ENCODE results near the gene STXBP2.
"Not testable (repeated sequence)": the region's sequence is repeated elsewhere in the genome, so short reads cannot be mapped to it uniquely, and the experiment has no call there.

Gene STXBP2

GRCh38 chr19:7635670-7636069, 1.2 kb upstream of the STXBP2 start:
- no peak for DNase-seq

GRCh38 chr19:7636317-7636690, 606 bp upstream of the STXBP2 start:
- DNase-seq: no peak

DNA sequence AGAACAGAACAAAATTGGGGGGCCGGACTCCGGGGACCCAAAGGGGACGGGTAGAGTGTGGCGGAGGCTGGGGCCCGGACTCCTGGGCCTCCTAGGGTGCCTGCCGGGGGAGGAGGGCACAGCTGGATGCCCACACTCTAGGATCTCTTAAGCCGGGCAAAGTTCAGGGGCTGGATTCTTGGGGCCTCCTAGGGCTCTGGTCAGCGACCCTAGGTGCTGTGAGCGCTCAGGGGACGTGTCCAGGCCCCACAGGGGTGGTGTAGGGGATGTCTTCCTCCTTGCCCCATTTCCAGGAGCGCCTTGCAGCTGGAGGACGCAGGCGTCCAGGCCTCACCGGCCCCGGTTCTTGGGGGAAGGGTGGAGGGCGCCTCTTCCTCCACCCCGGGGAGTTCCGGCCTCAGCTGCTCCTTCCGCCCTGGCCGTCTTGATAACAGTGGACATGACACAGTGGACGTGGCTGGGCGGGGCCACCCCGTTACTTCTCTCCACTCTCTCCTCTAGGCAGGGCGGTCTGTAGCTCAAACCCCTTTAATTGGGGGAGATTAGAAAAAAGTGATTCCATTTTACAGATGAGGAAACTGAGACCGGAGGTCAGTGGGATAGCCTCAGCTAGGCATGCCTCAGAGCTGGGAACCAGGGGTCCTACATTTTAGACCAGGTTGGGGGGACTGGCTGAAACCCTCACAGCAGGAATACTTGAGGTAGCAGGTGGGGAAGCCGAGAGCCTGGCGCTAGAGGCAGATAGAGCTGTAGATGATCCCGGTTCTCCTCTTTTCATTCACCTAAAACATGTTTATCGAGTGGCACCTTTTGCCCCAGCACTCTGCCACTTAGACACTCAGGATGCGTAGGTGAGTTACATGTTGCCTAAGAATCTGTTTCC, 705 bp downstream of the STXBP2 start:
- no peak for DNase-seq

DNA sequence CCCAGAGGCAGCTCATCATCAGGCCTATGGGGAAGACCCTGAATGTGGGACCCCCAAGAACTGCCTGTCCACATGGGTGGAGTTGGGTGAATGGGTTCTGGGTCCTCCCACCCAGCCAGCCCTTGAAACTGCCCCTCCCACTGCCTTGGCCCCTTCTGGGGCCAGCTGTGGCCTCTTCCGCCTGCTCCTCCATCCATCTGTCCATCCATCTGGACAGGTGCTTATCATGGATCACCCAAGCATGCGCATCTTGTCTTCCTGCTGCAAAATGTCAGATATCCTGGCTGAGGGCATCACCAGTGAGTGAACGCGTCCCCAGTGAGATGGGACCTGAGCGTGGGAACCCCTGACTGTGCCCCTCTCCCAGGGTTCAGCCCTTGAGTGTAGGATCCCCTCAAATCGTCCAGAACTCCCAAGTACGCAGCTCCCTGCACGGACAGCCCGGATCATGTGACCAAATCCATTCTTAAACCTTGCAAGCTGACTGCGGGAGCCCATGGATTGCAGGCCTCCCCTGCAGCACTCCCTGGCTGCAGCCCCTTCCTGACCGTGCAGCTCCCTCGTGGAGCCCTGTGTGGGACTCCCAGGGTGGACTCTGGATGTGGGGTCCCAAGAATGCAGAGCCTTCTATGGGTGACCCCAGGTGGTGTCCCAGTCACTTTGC, 2.0 kb downstream of the STXBP2 start:
- no peak for DNase-seq

GRCh38 chr19:7639863-7640348, 3.0 kb downstream of the STXBP2 start:
- no peak for DNase-seq

DNA sequence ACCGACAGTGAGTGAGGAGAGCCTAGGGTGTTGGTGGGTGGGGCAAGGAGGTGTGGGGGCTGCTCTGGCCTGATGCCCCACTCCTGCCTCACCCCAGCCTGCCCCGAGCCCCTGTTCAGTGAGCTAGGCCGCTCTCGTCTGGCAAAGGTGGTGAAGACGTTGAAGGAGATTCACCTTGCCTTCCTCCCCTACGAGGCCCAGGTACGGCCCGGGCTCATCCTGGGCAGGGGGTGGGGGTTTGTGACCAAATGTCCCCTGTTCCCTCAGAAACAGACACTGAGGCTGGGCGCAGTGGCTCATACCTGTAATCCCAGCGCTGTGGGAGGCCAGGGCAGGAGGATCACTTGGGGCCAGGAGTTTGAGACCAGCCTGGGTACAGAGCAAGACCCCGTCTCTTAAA, 3.9 kb downstream of the STXBP2 start:
- no peak for DNase-seq

DNA sequence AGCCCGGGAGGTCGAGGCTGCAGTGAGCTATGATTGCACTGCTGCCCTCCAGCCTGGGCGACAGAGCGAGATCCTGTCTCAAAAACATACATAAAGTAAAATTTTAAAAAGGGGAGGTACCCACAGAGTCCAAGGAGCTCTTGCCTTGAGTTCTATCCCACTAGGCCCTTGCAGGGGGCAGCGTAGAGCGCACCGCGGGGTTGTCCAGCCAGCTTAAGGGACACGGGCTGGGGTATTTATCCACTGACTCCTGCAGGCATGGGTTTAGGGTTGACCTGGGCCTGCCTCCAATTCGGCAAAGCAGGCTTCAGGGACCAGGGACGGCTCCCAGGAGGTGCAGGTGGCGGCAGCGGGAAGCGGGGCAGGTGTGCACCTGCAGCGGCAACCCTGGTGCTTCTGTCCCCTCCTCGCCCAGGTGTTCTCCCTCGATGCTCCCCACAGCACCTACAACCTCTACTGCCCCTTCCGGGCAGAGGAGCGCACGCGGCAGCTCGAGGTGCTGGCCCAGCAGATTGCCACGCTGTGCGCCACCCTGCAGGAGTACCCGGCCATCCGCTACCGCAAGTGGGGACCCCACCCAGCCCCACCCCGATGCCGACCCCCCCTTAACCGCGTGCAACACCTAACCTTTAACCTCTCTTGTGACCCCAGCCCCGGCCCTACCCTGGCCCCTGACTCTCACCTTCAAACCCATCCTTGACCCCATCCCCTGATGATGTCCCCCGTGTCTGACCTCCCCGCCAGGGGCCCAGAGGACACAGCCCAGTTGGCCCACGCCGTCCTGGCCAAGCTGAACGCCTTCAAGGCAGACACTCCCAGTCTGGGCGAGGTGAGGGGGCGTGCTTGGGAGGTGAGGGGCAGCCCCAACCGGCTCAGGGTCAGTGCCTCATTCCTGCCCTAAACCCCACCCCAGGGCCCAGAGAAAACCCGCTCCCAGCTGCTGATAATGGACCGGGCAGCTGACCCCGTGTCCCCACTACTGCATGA, 4.7 kb downstream of the STXBP2 start:
- DNase-seq: no peak

GRCh38 chr19:7642295-7643030, 5.6 kb downstream of the STXBP2 start:
- DNase-seq: no peak

DNA sequence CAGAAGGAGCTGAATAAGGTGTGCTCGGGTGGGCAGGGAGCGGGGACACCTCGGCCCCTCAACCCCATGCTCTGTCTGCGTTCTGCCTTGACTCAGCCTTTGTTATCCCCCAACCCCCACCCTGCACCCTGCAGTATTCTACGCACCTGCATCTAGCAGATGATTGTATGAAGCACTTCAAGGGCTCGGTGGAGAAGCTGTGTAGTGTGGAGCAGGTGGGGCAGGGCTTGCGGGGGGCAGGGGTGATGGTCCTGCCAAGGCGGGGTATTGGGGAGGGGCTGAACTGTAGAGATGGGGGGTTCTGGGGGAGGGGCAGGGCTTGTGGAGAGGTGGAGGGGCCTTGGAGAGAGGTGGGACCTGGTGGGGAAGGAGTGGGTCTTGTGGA, 6.1 kb downstream of the STXBP2 start:
- DNase-seq: no peak

GRCh38 chr19:7643629-7644549, 7.0 kb downstream of the STXBP2 start:
- not testable (repeated sequence) for DNase-seq

DNA sequence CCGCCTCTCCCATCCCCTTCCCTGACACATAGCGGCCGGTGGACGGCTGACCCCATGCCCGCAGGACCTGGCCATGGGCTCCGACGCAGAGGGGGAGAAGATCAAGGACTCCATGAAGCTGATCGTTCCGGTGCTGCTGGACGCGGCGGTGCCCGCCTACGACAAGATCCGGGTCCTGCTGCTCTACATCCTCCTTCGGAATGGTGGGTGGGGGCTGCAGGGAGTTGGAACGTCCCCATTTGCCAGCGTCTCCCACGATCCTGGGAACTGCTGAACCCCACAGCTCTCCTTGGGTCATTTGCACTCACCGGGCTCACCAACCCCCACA, 7.6 kb downstream of the STXBP2 start:
- no peak for DNase-seq

- DNase-seq: no peak
These were observed 8.3 kb downstream of the STXBP2 start for GRCh38 chr19:7645163-7645562.

- no peak for DNase-seq
These were observed 8.9 kb downstream of the STXBP2 start for GRCh38 chr19:7645656-7646425.

DNA sequence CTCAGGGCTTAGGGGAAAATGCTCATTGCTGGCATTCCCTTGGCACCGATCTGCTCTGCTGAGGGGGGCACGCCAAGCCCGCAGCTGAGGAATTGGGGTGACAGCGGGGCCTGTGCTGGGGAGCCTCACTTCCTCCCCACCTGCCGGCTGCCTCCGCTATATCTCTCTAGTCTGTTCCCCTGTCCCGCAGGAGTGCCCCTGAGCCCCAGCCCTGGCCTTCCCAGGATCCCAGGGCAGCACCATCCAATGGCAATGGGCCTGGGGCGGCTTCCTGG, 9.5 kb downstream of the STXBP2 start:
- DNase-seq: no peak

DNA sequence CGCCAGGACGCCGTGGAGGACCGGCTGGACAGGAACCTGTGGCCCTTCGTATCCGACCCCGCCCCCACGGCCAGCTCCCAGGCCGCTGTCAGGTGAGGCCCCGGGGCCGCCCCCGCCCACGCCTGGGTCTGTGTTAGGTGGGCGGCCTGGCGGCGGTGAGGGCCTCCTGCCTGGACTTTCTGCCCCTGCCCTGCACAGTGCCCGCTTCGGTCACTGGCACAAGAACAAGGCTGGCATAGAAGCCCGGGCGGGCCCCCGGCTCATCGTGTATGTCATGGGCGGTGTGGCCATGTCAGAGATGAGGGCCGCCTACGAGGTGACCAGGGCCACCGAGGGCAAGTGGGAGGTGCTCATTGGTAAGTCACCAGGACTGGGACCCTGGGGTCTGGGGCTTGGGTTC, 10.2 kb downstream of the STXBP2 start:
- no peak for DNase-seq

DNA sequence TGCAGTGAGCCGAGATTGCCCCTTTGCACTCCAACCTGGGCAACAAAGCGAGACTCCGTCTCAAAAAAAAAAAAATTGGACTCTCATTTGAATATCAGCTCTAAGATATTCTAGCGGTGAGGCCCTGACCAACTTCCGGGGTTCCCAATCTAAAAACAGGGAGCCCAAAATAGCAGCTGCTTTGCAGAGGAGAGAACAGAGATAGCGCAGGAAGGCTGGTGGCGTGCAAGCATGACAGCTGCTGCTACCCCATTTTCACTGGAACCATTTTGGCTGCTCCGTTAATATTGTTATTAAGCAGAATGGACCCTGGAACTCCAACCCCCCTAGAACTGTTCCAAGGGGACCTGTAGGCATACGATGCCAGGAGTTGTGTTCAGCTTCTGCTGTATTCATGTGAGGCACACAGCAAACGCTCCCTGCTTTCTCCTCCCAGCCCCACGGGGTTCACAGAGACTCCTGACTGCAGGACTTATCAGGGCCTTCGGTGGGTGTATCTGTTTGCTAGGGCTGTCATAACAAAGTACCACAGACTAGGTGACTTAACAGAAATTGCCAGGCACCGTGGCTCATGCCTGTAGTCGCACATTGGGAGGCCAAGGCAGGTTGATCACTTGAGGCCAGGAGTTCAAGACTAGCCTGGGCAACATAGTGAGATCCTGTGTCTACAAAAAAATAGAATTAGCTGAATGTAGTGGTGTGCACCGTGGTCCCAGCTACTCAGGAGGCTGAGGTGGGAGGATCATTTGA, 11.5 kb downstream of the STXBP2 start:
- no peak for DNase-seq

GRCh38 chr19:7650148-7650547, 13.2 kb downstream of the STXBP2 start:
- DNase-seq: no peak

- DNase-seq: peak; percentile 3
These were observed 15.2 kb downstream of the STXBP2 start for GRCh38 chr19:7652061-7652641.

- no peak for DNase-seq
These were observed 17.5 kb downstream of the STXBP2 start for GRCh38 chr19:7654401-7654800.

DNA sequence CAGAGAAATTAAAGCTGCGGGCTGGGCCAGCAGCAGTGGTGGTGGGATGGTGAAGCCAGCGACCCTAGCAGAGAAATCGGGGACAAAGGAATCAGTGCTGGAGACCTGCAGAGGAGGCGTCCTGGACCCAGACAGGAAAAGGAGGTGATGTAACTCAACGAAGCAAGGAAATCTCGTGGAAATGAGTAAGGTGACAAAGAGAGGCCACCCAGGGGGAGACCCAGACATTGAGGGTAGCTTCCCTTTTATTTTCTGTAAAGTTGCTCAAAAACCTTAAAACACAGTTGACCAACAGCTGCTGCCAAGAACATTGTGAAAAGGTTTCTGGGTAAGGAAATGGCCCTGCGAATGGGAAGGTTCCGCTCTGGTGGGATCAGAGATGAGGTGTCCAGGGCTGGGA, 18.7 kb downstream of the STXBP2 start:
- no peak for DNase-seq
